Breast epithelium (tissue), 4 donors: Measurements from ENCODE around the gene C19orf85. TPM values are rescaled to one million over a fixed set of nuclear protein-coding genes. Genes with fewer than 3 reads are reported as not detected.
A peak's percentile ranks its signal among the peaks of the same experiment; 100 is the strongest.

Experiments used
- DNase-seq, 2 donors: peaks; one replicate each; pipeline ENCODE4 v3.0.0-alpha.2; 2019; ENCODE audit warnings: low spot score in 2 of 2
- H3K27ac ChIP-seq, 2 donors: fragments of 200-600 bp; sonication (generic) in 1 of 2; one replicate each; pipeline ENCODE4 v1.5.1; 2016 to 2019; ENCODE audit warnings: mild to moderate bottlenecking in 1 of 2
- H3K27me3 ChIP-seq, 2 donors: fragments of 200-600 bp; sonication (generic) in 1 of 2; one replicate each; pipeline versions ENCODE4 v1.5.1 to v1.6.0; 2017 to 2019; ENCODE audit warnings: control low read depth in 1 of 2, mild to moderate bottlenecking in 1 of 2
- H3K36me3 ChIP-seq: fragments of 200-600 bp; one replicate; pipeline ENCODE4 v1.5.1; 2019
- H3K4me1 ChIP-seq, 2 donors: fragments of 200-600 bp; sonication (generic); one replicate each; pipeline ENCODE4 v1.5.1; 2016 to 2019; ENCODE audit warnings: control low read depth in 1 of 2
- H3K4me3 ChIP-seq, 3 donors: fragments of 200-600 bp; sonication (generic); 1 replicate in 2 of 3; 2 replicates in 1 of 3; pipeline ENCODE4 v1.5.1; 2016 to 2019; ENCODE audit warnings: mild to moderate bottlenecking in 3 of 3, moderate library complexity in 2 of 3
- H3K9me3 ChIP-seq, 2 donors: fragments of 200-600 bp; sonication (generic) in 1 of 2; one replicate each; pipeline ENCODE4 v1.5.1; 2016 to 2019; ENCODE audit warnings: control low read depth in 1 of 2
- CTCF ChIP-seq, 3 donors: fragments of 450-650 bp; IDR thresholded peaks; one replicate each; pipeline ENCODE4 v1.5.1; 2016 to 2017; ENCODE audit warnings: antibody characterized with exemption in 3 of 3, mild to moderate bottlenecking in 3 of 3, moderate library complexity in 3 of 3
- POLR2A ChIP-seq: fragments of 450-650 bp; IDR thresholded peaks from one replicate; pipeline ENCODE4 v1.6.1; 2016; ENCODE audit warnings: antibody characterized with exemption, mild to moderate bottlenecking, moderate library complexity
- POLR2AphosphoS5 ChIP-seq, 3 donors: sonication (generic); formaldehyde crosslinking; IDR thresholded peaks; one replicate each; pipeline ENCODE4 v1.6.1; 2017; ENCODE audit warnings: antibody characterized with exemption in 3 of 3
- intact Hi-C: fragments of 100-400 bp; cut with DNase I; formaldehyde crosslinking; loops from one replicate; pipeline ENCODE4 v1.15.1; 2023; ENCODE audit warnings: low total_unique reads
- total RNA-seq, 3 donors: library from RNA; depleted of rRNA; stranded (reverse); fragments of >200 nt; gene quantifications; one replicate each; pipeline ENCODE4 v1.1.0, GENCODE V29; 2016

Gene C19orf85
- total RNA-seq, 3 donors from 2014 or later: not detected

GRCh38 chr19:55488986-55489710 is 24.6 kb upstream of the C19orf85 start:
- peaks cover 22 to 28% of the 10 kb centered on the region in 2 donors for H3K4me1 ChIP-seq
- DNase-seq: no peak
- intact Hi-C loops: no loop called here

GRCh38 chr19:55487924-55488687 is 23.6 kb upstream of the C19orf85 start, which contains the start of gene SSC5D:
Gene SSC5D, plus strand, starts transcription at chr19:55488436. Its CDS starts 154 bp downstream, at chr19:55488590.
- Histone ChIP-seq H3K27me3 (no peaks in the 10 kb centered on the region), H3K9me3 (no peaks in the 10 kb centered on the region), H3K27ac (peak within 1 kb of the TSS; percentile 92 to 96), H3K36me3 (no peaks in the 10 kb centered on the region), H3K4me3 (peak within 1 kb of the TSS; percentile 3 to 76 (median 64)), H3K4me1 (peaks cover 22 to 23% of the 10 kb centered on the region in 2 donors)
- intact Hi-C loops: loop anchor here (1.0 kb wide), 1 partner anchor 19 kb away; no protein-coding TSS in a partner anchor
- no peak for DNase-seq
- no peak for TF ChIP-seq CTCF (IDR thresholded peaks at IDR 0.05)
- TF ChIP-seq POLR2A: no peak
- TF ChIP-seq POLR2AphosphoS5 (IDR thresholded peaks at IDR 0.05): no peak

More at GRCh38 chr19:55488986-55489710, 24.6 kb upstream of the C19orf85 start:
- Histone ChIP-seq H3K36me3 (no peaks in the 10 kb centered on the region), H3K9me3 (no peaks in the 10 kb centered on the region), H3K27ac (peak overlapping the region; percentile 92 to 96), H3K4me3 (no peak overlapping the region), H3K27me3 (peaks cover 0 to 3% of the 10 kb centered on the region in 2 donors)
- TF ChIP-seq POLR2A (no peak), POLR2AphosphoS5 (IDR thresholded peaks at IDR 0.05) (no peak), CTCF (IDR thresholded peaks at IDR 0.05) (no peak)

- intact Hi-C loops: loop anchor here (1.0 kb wide), 1 partner anchor 18 kb away; no protein-coding TSS in a partner anchor
- peak overlapping the region; percentile 92 to 96 for H3K27ac ChIP-seq
- DNase-seq: peak in 1 of 2 donors; percentile 68
- no peaks in the 10 kb centered on the region for H3K9me3 ChIP-seq
- H3K4me1 ChIP-seq: peaks cover 22 to 23% of the 10 kb centered on the region in 2 donors
- H3K4me3 ChIP-seq: peak overlapping the region in 2 of 3 donors; percentile 64 to 76
- TF ChIP-seq POLR2AphosphoS5 (IDR thresholded peaks at IDR 0.05) (peak in 1 of 3 donors; percentile 33), CTCF (IDR thresholded peaks at IDR 0.05) (no peak)
- H3K27me3 ChIP-seq: no peaks in the 10 kb centered on the region
- no peaks in the 10 kb centered on the region for H3K36me3 ChIP-seq
These were observed 22.7 kb upstream of the C19orf85 start for GRCh38 chr19:55486971-55487923.

GRCh38 chr19:55486043-55486970 is 21.8 kb upstream of the C19orf85 start:
- Histone ChIP-seq H3K4me3 (peak overlapping the region in 2 of 3 donors; percentile 64 to 76), H3K4me1 (peaks cover 22 to 23% of the 10 kb centered on the region in 2 donors), H3K27ac (peak overlapping the region; percentile 92 to 96), H3K27me3 (no peaks in the 10 kb centered on the region), H3K36me3 (no peaks in the 10 kb centered on the region), H3K9me3 (no peaks in the 10 kb centered on the region)
- DNase-seq: no peak
- TF ChIP-seq CTCF (IDR thresholded peaks at IDR 0.05) (peak in 1 of 3 donors; percentile 37), POLR2AphosphoS5 (IDR thresholded peaks at IDR 0.05) (no peak), POLR2A (no peak)
- intact Hi-C loops: no loop called here
